ENCODE results near the gene APRT. TPM values are rescaled to one million over a fixed set of nuclear protein-coding genes. Genes with fewer than 3 reads are reported as not detected.

Gene APRT
- total and polyA plus RNA-seq, 2 of the 8 experiments (the other 6 are each of a cell fraction or from before 2014, with no cell fraction given) = 221 to 267 TPM

DNA sequence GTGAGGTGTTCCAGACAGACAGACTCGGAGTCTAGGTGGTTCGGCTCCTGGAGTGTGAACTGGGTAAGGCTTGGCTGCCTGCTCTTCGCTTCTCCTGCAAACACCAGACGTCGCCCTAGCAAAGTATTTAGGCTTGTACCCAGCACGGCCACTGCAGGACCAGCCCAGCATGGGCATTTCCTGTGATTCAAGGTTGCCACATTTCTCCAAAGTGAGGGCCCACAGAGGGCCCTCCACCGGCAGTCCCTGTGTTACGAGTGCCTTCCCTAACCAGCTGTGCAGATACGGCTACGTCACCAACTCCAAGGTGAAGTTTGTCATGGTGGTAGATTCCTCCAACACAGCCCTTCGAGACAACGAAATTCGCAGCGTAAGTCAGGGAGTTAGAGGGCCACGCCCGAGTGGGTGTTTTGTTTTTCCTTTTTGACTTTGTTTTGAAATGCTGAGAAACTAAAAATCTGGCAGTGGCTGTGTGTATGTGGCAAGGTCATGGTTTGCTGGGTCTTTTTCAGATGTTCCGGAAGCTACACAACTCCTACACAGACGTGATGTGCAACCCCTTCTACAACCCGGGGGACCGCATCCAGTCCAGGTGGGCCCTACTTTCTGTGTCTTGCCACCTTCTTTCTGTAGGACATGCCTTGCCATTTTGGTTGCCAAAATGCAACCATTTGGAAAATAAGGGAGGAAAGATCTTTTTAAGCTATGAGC is 47.8 kb upstream of the APRT start:
- Histone ChIP-seq H3K14ac (ENCODE audit: insufficient read length) (no peak overlapping the region), H4K20me1 (replicated peaks in 1 of 2; ENCODE audit: control insufficient read depth in 1 of 2, insufficient read depth in 2 of 2, low read length in 2 of 2) (peaks cover 4 to 8% of the 10 kb centered on the region in 2 experiments), H3K18ac (ENCODE audit: extremely low read depth, low read length) (no peak overlapping the region), H3K9ac (replicated peaks in 1 of 4; ENCODE audit: extremely low read depth in 1 of 4, low read depth in 3 of 4, low read length in 3 of 4) (no peak overlapping the region), H3K23me2 (ENCODE audit: low read depth, low read length) (peaks cover 2% of the 10 kb centered on the region), H3K23ac (ENCODE audit: insufficient read length) (no peak overlapping the region), H2AFZ (ENCODE audit: low read length) (no peak overlapping the region), H3K79me2 (ENCODE audit: control insufficient read depth in 1 of 2, insufficient read depth in 2 of 2, low read length in 2 of 2) (peaks cover 0 to 12% of the 10 kb centered on the region in 2 experiments; a peak in 1 of 4 replicates), H4K5ac (ENCODE audit: insufficient read length, low read depth, low read length) (no peak overlapping the region), H3K56ac (replicated peaks; ENCODE audit: insufficient read length, low read depth, low read length) (no peak overlapping the region), H4K91ac (replicated peaks; ENCODE audit: insufficient read length, low read length) (no peak overlapping the region), H3K9me3 (ENCODE audit: insufficient read depth in 2 of 2, low read depth in 1 of 2, low read length in 1 of 2) (no peaks in the 10 kb centered on the region), H2BK5ac (ENCODE audit: low read depth, low read length) (no peak overlapping the region), H3K79me1 (ENCODE audit: low read depth, low read length) (peaks cover 4% of the 10 kb centered on the region; the same call in 1 of the 2 replicates), H3K4me2 (ENCODE audit: insufficient read depth in 1 of 2, low read depth in 2 of 2, low read length in 2 of 2) (no peak overlapping the region), H2BK15ac (ENCODE audit: low read length) (no peak overlapping the region), H3K36me3 (ENCODE audit: control insufficient read depth in 2 of 4, insufficient read depth in 4 of 4, low read length in 3 of 4) (peaks cover 11 to 21% (median 15%) of the 10 kb centered on the region in 4 experiments), H3K27me3 (replicated peaks in 1 of 4; ENCODE audit: control insufficient read depth in 3 of 4, extremely low read depth in 1 of 4, insufficient read depth in 3 of 4, low read length in 3 of 4) (no peaks in the 10 kb centered on the region), H3K4ac (replicated peaks; ENCODE audit: insufficient read length, low read depth, low read length) (no peak overlapping the region), H2AK5ac (ENCODE audit: low read depth, low read length) (no peak overlapping the region), H3K27ac (ENCODE audit: low read depth, low read length) (no peak overlapping the region), H2BK20ac (ENCODE audit: low read length) (no peak overlapping the region), H2BK120ac (replicated peaks; ENCODE audit: low read depth, low read length) (no peak overlapping the region), H2BK12ac (ENCODE audit: low read depth, low read length) (no peak overlapping the region), H3K4me1 (replicated peaks in 1 of 4; ENCODE audit: control insufficient read depth in 3 of 4, insufficient read depth in 4 of 4, low read length in 3 of 4) (peaks cover 0 to 5% (median 3%) of the 10 kb centered on the region in 4 experiments; a peak in 5 of 7 replicates), H4K8ac (ENCODE audit: extremely low read depth, insufficient read depth, low read length) (no peak overlapping the region), H3K4me3 (ENCODE audit: extremely low read depth in 1 of 4, insufficient read depth in 2 of 4, low read depth in 3 of 4, low read length in 4 of 4) (no peak overlapping the region)
- no peak for DNase-seq (ENCODE audit: low read depth in 1 of 2, low spot score in 2 of 2)
- POLR2A ChIA-PET (ENCODE audit: partially characterized antibody) = interaction anchor here (2.0 kb wide), 1 partner anchor 14 kb away, joined by 4 read pairs; no protein-coding TSS in a partner anchor
- 95% methylated on average over 20 of the region's 20 CpGs; no CpG with 5 or more reads in 1 of the 2 experiments for WGBS, 2 experiments (ENCODE audit: extremely low coverage in 1 of 2, insufficient coverage in 1 of 2, insufficient read length in 1 of 2, insufficient replicate concordance in 2 of 2, low coverage in 1 of 2, low lambda C conversion rate in 2 of 2, missing lambda C conversion rate in 1 of 2)
- FAIRE-seq = no peak
- CTCF ChIA-PET (ENCODE audit: partially characterized antibody) = interaction anchor here (1.0 to 4.1 kb wide), 4 partner anchors 21 to 150 kb away, joined by 3 to 29 read pairs (median 7); partner anchors contain the start of gene APRT
- TF ChIP-seq KDM5A (IDR thresholded peaks at IDR 0.05; ENCODE audit: low read length) (no peak), CTBP2 (IDR thresholded peaks at IDR 0.05; ENCODE audit: borderline replicate concordance, insufficient read depth, insufficient read length, low read length) (no peak), EZH2 (IDR thresholded peaks at IDR 0.05; ENCODE audit: low read depth, low read length, severe bottlenecking) (no peak), CREB1 (IDR thresholded peaks at IDR 0.05) (no peak), FOSL1 (IDR thresholded peaks at IDR 0.05; ENCODE audit: insufficient read depth, low read depth, low read length) (no peak), JUN (IDR thresholded peaks at IDR 0.05; ENCODE audit: low read depth, low read length) (no peak)
- TF ChIP-seq, protein P1, sequence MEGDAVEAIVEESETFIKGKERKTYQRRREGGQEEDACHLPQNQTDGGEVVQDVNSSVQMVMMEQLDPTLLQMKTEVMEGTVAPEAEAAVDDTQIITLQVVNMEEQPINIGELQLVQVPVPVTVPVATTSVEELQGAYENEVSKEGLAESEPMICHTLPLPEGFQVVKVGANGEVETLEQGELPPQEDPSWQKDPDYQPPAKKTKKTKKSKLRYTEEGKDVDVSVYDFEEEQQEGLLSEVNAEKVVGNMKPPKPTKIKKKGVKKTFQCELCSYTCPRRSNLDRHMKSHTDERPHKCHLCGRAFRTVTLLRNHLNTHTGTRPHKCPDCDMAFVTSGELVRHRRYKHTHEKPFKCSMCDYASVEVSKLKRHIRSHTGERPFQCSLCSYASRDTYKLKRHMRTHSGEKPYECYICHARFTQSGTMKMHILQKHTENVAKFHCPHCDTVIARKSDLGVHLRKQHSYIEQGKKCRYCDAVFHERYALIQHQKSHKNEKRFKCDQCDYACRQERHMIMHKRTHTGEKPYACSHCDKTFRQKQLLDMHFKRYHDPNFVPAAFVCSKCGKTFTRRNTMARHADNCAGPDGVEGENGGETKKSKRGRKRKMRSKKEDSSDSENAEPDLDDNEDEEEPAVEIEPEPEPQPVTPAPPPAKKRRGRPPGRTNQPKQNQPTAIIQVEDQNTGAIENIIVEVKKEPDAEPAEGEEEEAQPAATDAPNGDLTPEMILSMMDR (IDR thresholded peaks at IDR 0.05; ENCODE audit: control extremely low read depth in 1 of 3, insufficient read depth in 1 of 3, low read depth in 1 of 3, low read length in 3 of 3) = no peak

Measured in H1 (cell line).